GM18870 (cell line): ENCODE data around the gene WIPF2.

Experiments used
- ATAC-seq: cut with Tn5 transposase; IDR thresholded peaks from one replicate; pipeline ENCODE4 v1.9.1; 2021; ENCODE audit warnings: moderate library complexity; ENCODE audit not compliant: unreplicated experiment

WIPF2 gene

GRCh38 chr17:40325156-40326013, 106.3 kb downstream of the WIPF2 start:
- no peak for ATAC-seq

- ATAC-seq: no peak
These were observed 107.1 kb downstream of the WIPF2 start for GRCh38 chr17:40326014-40326831.

- no peak for ATAC-seq
These were observed 107.7 kb downstream of the WIPF2 start for GRCh38 chr17:40326832-40327199.

- ATAC-seq: no peak
These were observed 108.2 kb downstream of the WIPF2 start for GRCh38 chr17:40327244-40327729.

GRCh38 chr17:40327735-40328385, 108.8 kb downstream of the WIPF2 start:
- no peak for ATAC-seq

GRCh38 chr17:40328386-40328766, 109.3 kb downstream of the WIPF2 start:
- no peak for ATAC-seq

GRCh38 chr17:40329839-40330794, 111.0 kb downstream of the WIPF2 start:
- ATAC-seq: no peak

- no peak for ATAC-seq
These were observed 111.9 kb downstream of the WIPF2 start for GRCh38 chr17:40330850-40331470.

- no peak for ATAC-seq
These were observed 112.9 kb downstream of the WIPF2 start for GRCh38 chr17:40331743-40332641.
